Naive B cell (primary cell): ENCODE measurements around the gene CAPZB. TPM values are rescaled to one million over a fixed set of nuclear protein-coding genes. Genes with fewer than 3 reads are reported as not detected.

Experiments
- ATAC-seq, 2 donors: fragments of 150-1000 bp; cut with Tn5 transposase; 2 replicates each; pipeline ENCODE4 v1.10.0; 2021; ENCODE audit warnings: low read depth in 2 of 2, mild to moderate bottlenecking in 2 of 2, moderate library complexity in 2 of 2
- DNase-seq: peaks from one replicate; pipeline ENCODE4 v3.0.0; 2022
- H3K27ac Mint-ChIP-seq, 6 donors: one replicate each; pipeline ENCODE4 v1.8.0; 2020 to 2022; ENCODE audit warnings: mild to moderate bottlenecking in 6 of 6, mixed read lengths in 6 of 6, moderate library complexity in 5 of 6, inconsistent platforms in 2 of 6
- H3K27me3 Mint-ChIP-seq, 3 donors: one replicate each; pipeline ENCODE4 v1.8.0; 2021 to 2022; ENCODE audit warnings: mixed read lengths in 3 of 3, mild to moderate bottlenecking in 1 of 3
- H3K36me3 Mint-ChIP-seq, 2 donors: one replicate each; pipeline ENCODE4 v1.8.0; 2020 to 2022; ENCODE audit warnings: mixed read lengths in 2 of 2, inconsistent platforms in 1 of 2, mild to moderate bottlenecking in 1 of 2
- H3K4me1 Mint-ChIP-seq, 3 donors: one replicate each; pipeline ENCODE4 v1.8.0; 2020 to 2022; ENCODE audit warnings: mixed read lengths in 3 of 3, inconsistent platforms in 1 of 3, mild to moderate bottlenecking in 1 of 3, moderate library complexity in 1 of 3
- H3K4me3 Mint-ChIP-seq, 8 donors: one replicate each; pipeline ENCODE4 v1.8.0; 2020 to 2022; ENCODE audit warnings: mild to moderate bottlenecking in 8 of 8, mixed read lengths in 8 of 8, moderate library complexity in 8 of 8, inconsistent platforms in 2 of 8
- H3K9me3 Mint-ChIP-seq, 7 donors: one replicate each; pipeline ENCODE4 v1.8.0; 2020 to 2022; ENCODE audit warnings: mixed read lengths in 7 of 7, mild to moderate bottlenecking in 5 of 7, inconsistent platforms in 2 of 7, moderate library complexity in 1 of 7
- polyA plus RNA-seq, 6 donors: library from polyadenylated mRNA; unstranded; fragments of 300-500 nt; fragmentation: Illumina TruSeq; gene quantifications; one replicate each; pipeline ENCODE4 v1.2.3, GENCODE V29; 2021; ENCODE audit warnings: low read depth in 6 of 6

CAPZB gene
- polyA plus RNA-seq, 6 donors from 2014 or later = 328 to 445 (median 382) TPM

GRCh38 chr1:19345391-19345790 lies 139.9 kb downstream of the CAPZB start:
- no peak for ATAC-seq
- H3K27ac Mint-ChIP-seq = no peak overlapping the region
- H3K4me1 Mint-ChIP-seq = peaks cover 16 to 20% (median 20%) of the 10 kb centered on the region in 3 donors
- DNase-seq = no peak
- no peaks in the 10 kb centered on the region for H3K9me3 Mint-ChIP-seq
- H3K4me3 Mint-ChIP-seq = no peak overlapping the region
- H3K27me3 Mint-ChIP-seq = no peaks in the 10 kb centered on the region
- H3K36me3 Mint-ChIP-seq = peaks cover 8% of the 10 kb centered on the region in 2 donors

- peaks cover 4 to 8% of the 10 kb centered on the region in 2 donors for H3K36me3 Mint-ChIP-seq
- no peaks in the 10 kb centered on the region for H3K27me3 Mint-ChIP-seq
- ATAC-seq = no peak
- no peak overlapping the region for H3K4me3 Mint-ChIP-seq
- H3K4me1 Mint-ChIP-seq = peaks cover 14 to 20% (median 16%) of the 10 kb centered on the region in 3 donors
- peak overlapping the region in 1 of 6 donors; percentile 26 for H3K27ac Mint-ChIP-seq
- no peak for DNase-seq
- H3K9me3 Mint-ChIP-seq = no peaks in the 10 kb centered on the region
These were observed 140.5 kb downstream of the CAPZB start for GRCh38 chr1:19344831-19345230.

GRCh38 chr1:19344372-19344810 lies 140.9 kb downstream of the CAPZB start:
- Mint-ChIP-seq H3K4me1 (peaks cover 14 to 20% (median 16%) of the 10 kb centered on the region in 3 donors), H3K27me3 (no peaks in the 10 kb centered on the region), H3K27ac (peak overlapping the region in 1 of 6 donors; percentile 26), H3K9me3 (no peaks in the 10 kb centered on the region), H3K4me3 (no peak overlapping the region), H3K36me3 (peaks cover 4 to 8% of the 10 kb centered on the region in 2 donors)
- DNase-seq (peak; percentile 32), ATAC-seq (peak; percentile 58 to 60)

- peaks cover 4 to 8% of the 10 kb centered on the region in 2 donors for H3K36me3 Mint-ChIP-seq
- H3K27ac Mint-ChIP-seq = no peak overlapping the region
- H3K9me3 Mint-ChIP-seq = no peaks in the 10 kb centered on the region
- ATAC-seq (no peak), DNase-seq (no peak)
- no peaks in the 10 kb centered on the region for H3K27me3 Mint-ChIP-seq
- H3K4me3 Mint-ChIP-seq = no peak overlapping the region
- peaks cover 14 to 19% (median 16%) of the 10 kb centered on the region in 3 donors for H3K4me1 Mint-ChIP-seq
These were observed 141.6 kb downstream of the CAPZB start for GRCh38 chr1:19343617-19344350.

- H3K27ac Mint-ChIP-seq = peak overlapping the region in 1 of 6 donors; percentile 78
- H3K4me1 Mint-ChIP-seq = peaks cover 8 to 16% (median 12%) of the 10 kb centered on the region in 3 donors
- H3K4me3 Mint-ChIP-seq = no peak overlapping the region
These were observed 142.3 kb downstream of the CAPZB start for GRCh38 chr1:19342894-19343616.

GRCh38 chr1:19342062-19342750 lies 143.1 kb downstream of the CAPZB start:
- Mint-ChIP-seq H3K27me3 (no peaks in the 10 kb centered on the region), H3K4me1 (peaks cover 8 to 16% (median 10%) of the 10 kb centered on the region in 3 donors), H3K27ac (peak overlapping the region in 2 of 6 donors; percentile 78 to 86), H3K4me3 (no peak overlapping the region), H3K36me3 (peaks cover 8% of the 10 kb centered on the region in 2 donors), H3K9me3 (no peaks in the 10 kb centered on the region)
- ATAC-seq (no peak), DNase-seq (no peak)

More at GRCh38 chr1:19342894-19343616, 142.3 kb downstream of the CAPZB start:
- ATAC-seq (no peak), DNase-seq (no peak)
- Mint-ChIP-seq H3K9me3 (no peaks in the 10 kb centered on the region), H3K27me3 (no peaks in the 10 kb centered on the region), H3K36me3 (peaks cover 8% of the 10 kb centered on the region in 2 donors)

GRCh38 chr1:19341201-19342061 lies 143.9 kb downstream of the CAPZB start:
- Mint-ChIP-seq H3K9me3 (no peaks in the 10 kb centered on the region), H3K4me3 (peak overlapping the region in 1 of 8 donors; percentile 38), H3K36me3 (peaks cover 8% of the 10 kb centered on the region in 2 donors), H3K27ac (peak overlapping the region in 3 of 6 donors; percentile 59 to 86 (median 73)), H3K27me3 (no peaks in the 10 kb centered on the region), H3K4me1 (peaks cover 8 to 16% (median 11%) of the 10 kb centered on the region in 3 donors)
- DNase-seq (peak; percentile 54), ATAC-seq (peak; percentile 71 to 73)

- Mint-ChIP-seq H3K9me3 (no peaks in the 10 kb centered on the region), H3K27me3 (no peaks in the 10 kb centered on the region), H3K4me3 (no peak overlapping the region), H3K27ac (peak overlapping the region in 1 of 6 donors; percentile 67), H3K4me1 (peaks cover 8 to 16% (median 12%) of the 10 kb centered on the region in 3 donors), H3K36me3 (peaks cover 8% of the 10 kb centered on the region in 2 donors)
- ATAC-seq (no peak), DNase-seq (no peak)
These were observed 144.9 kb downstream of the CAPZB start for GRCh38 chr1:19340387-19340937.

GRCh38 chr1:19339214-19339861 lies 146.0 kb downstream of the CAPZB start:
- Mint-ChIP-seq H3K27me3 (no peaks in the 10 kb centered on the region), H3K4me1 (peaks cover 8 to 14% (median 13%) of the 10 kb centered on the region in 3 donors), H3K9me3 (no peaks in the 10 kb centered on the region), H3K4me3 (no peak overlapping the region), H3K36me3 (peaks cover 8% of the 10 kb centered on the region in 2 donors), H3K27ac (peak overlapping the region in 1 of 6 donors; percentile 31)
- DNase-seq (no peak), ATAC-seq (no peak)

GRCh38 chr1:19338323-19338762 lies 147.0 kb downstream of the CAPZB start:
- H3K36me3 Mint-ChIP-seq = peaks cover 8% of the 10 kb centered on the region in 2 donors
- H3K27ac Mint-ChIP-seq = no peak overlapping the region
- H3K27me3 Mint-ChIP-seq = no peaks in the 10 kb centered on the region
- peaks cover 8 to 14% (median 12%) of the 10 kb centered on the region in 3 donors for H3K4me1 Mint-ChIP-seq
- H3K4me3 Mint-ChIP-seq = no peak overlapping the region
- no peaks in the 10 kb centered on the region for H3K9me3 Mint-ChIP-seq
- ATAC-seq (no peak), DNase-seq (no peak)

- DNase-seq (no peak), ATAC-seq (no peak)
- H3K36me3 Mint-ChIP-seq = peaks cover under 1 to 8% of the 10 kb centered on the region in 2 donors
- no peaks in the 10 kb centered on the region for H3K9me3 Mint-ChIP-seq
- peak overlapping the region in 3 of 6 donors; percentile 63 to 84 (median 65) for H3K27ac Mint-ChIP-seq
- peaks cover 8 to 14% (median 8%) of the 10 kb centered on the region in 3 donors for H3K4me1 Mint-ChIP-seq
- no peaks in the 10 kb centered on the region for H3K27me3 Mint-ChIP-seq
- no peak overlapping the region for H3K4me3 Mint-ChIP-seq
These were observed 148.1 kb downstream of the CAPZB start for GRCh38 chr1:19337289-19337688.

GRCh38 chr1:19336543-19336942 lies 148.8 kb downstream of the CAPZB start:
- Mint-ChIP-seq H3K27ac (peak overlapping the region in 2 of 6 donors; percentile 65 to 95), H3K4me3 (no peak overlapping the region), H3K36me3 (peaks cover 0 to 8% of the 10 kb centered on the region in 2 donors), H3K9me3 (no peaks in the 10 kb centered on the region), H3K4me1 (peaks cover 4 to 13% (median 6%) of the 10 kb centered on the region in 3 donors), H3K27me3 (no peaks in the 10 kb centered on the region)
- no peak for DNase-seq
- ATAC-seq = no peak
